ENCODE results near the gene ABHD16A.
A peak's percentile ranks its signal among the peaks of the same experiment; 100 is the strongest.

The ABHD16A gene

DNA sequence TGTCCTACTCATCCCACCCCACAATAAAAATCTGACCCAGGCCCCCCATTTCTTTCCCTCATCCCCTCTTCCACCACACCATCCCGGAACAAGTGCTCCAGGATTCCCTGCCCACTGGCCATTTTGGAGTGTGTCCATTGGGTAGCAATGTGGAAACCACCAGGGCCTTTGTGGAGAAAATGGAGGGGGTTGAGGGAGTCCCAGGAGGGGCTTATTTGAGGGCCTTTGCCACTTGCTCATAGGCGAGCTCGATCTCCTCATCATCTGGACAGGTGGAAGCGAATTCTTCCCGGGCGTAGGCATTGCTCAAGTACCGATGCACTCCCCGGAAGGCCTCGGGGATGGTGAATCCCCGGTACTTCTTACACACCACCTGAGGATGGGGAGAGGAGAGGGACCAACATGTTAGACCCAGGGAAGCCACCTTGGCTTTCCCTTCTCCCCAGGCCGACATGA, 27.5 kb upstream of the ABHD16A start:
- DNase-seq, result no peak

GRCh38 chr6:31729979-31730630, 27.0 kb upstream of the ABHD16A start:
- DNase-seq, result no peak

- peak; percentile 33 to 47 for DNase-seq
Measured at GRCh38 chr6:31729515-31729978, 26.4 kb upstream of the ABHD16A start.

DNA sequence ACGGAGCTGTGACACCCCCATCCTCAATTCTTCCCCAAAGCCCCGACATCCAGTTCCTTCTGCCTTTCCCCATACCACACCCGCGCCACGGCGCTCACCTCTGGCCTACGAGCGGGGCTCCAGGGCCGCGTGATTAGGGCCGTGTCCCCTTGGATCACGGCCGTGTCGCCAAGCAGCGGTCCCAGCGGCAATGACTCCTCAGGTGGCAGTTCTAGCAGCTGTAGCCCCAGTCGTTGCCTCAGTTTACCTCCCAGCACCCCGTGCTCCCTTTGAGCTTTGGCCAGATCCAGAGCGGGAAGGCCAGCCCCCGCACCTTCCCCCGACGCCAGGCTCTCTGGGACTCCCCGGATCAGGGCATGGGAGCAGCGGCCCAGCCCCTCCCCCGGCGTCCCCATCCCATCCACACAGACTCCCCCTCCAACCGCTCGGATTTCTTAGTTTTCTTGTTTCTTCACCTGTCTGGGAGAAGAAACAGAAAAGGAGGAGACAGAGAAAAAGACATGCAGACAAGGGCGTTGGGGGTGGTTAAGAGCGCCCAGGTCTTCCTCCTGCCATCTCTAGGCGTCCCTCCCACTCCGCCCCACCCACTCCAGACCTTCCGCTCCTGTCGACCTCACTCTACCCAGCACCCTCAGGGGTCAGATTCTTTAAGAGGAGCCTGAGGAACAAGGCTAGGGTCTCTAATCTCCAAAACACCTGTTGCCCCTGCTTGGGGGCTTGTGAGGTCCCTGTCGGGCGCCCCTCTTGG, 25.8 kb upstream of the ABHD16A start, which contains the start of gene DDAH2:
DDAH2 (minus strand) TSS at position 533 of the 748 bp plus-strand sequence; CDS start at position 395, 138 bp downstream.
- no peak for DNase-seq

GRCh38 chr6:31727717-31728671, 24.9 kb upstream of the ABHD16A start:
- DNase-seq, result no peak

DNA sequence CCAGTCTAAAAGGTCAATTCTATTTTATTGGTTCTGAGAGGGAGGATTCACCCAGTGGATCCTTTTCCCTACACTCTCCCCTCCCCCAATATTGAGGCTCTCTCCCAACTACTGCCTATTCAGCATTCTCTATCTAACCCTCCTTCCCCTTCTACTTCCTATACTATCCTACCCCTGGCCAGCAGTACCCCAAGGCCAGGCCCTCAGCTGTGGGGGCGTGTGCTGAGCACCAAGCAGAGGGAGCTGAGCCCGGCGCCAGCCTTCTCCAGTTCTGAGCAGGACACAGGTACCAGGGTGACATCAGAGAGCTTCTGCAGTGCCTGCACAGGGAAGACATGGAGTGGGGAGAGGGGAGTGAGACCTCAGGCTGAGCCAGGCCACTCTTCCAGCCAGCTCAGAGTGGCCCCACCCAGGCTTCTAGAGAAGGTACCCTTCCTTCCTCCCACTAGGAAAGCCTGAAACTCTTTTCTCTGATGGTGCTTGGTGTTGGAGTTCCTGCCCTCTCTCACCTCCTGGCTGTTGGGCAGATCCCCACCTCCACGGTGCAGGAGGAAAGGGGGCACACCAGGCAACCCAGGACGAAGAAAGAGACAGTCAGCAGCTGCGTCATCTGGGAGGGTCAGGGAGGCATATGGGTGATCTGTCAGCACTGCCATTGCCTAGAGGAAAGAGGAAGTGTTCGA, 24.1 kb upstream of the ABHD16A start:
- no peak for DNase-seq

- DNase-seq, result no peak
Measured at GRCh38 chr6:31725502-31726350, 22.6 kb upstream of the ABHD16A start.

DNA sequence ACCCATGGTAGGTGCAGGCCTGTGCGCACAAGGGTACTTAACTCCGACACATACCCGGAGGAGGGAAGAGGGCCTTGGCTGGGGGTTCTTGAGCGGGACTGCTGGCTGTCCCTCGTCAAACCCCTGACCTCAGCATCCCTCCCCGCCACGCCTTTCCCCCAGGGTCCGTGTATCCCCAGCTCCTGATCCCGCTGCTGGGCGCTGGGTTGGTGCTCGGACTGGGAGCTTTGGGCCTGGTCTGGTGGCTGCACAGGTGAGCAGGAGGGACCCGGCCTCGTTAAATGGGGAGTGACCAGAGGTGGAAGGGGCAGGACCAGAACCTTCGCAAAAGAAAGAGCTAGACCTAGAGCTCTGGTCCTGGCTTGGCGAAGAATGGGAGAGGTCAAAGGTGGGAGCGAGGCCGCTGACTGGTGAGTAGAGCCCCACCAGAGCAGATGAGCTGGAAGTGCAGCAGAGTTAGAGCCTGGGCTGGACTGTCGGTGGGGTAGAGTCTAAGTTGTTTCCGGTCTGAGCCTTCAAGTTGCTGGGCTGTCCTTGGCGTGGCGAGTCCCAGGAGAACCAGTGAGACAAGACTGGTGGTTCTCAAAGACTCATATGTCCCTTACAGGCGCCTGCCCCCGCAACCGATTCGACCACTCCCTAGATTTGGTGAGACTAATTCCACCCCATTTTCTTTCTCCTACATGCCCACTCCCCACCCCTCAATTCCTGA, 21.0 kb upstream of the ABHD16A start:
- no peak for DNase-seq

- no peak for DNase-seq
Measured at GRCh38 chr6:31723245-31723979, 20.3 kb upstream of the ABHD16A start, which contains the start of gene MPIG6B. TSS of gene MPIG6B (plus strand) at chr6:31723373. CDS start at chr6:31723384, 11 bp downstream.

GRCh38 chr6:31722173-31722572, 19.0 kb upstream of the ABHD16A start:
- no peak for DNase-seq

DNA sequence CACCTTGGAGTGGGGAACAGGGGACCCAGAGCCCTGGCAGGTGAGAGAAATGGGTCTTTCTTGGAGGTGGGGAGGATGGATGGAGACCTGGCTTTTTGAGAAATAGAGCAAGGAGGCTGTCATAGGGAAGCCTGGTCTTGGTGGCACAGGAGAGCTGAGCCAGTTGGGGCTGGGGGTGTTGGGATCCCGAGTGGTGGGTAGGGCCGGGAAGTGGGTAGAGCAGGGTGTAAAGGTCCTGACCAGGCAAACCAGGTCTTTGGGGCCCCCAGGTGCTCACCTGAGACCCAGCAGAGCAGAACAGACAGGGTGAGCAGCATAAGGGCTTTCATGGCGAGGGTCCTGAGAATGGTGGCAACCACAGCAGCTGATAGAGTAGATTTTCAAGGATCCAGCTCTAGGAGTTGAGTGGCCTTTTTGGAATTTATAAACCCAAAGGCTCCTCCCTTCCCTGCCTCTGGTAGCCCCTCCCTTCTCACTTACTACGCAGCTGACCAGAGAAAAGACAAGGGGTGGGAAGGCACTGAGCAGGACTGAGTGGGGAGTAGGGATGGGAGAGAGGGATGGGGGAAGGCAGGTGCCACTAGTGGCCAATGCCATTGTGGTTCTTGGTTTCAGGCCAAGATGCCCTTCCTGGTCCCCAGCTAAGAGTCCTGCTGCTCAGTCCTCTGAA, 18.4 kb upstream of the ABHD16A start, which contains the start of gene LY6G6C:
LY6G6C (minus strand) TSS at position 396 of the 670 bp plus-strand sequence; CDS start at position 329, 67 bp downstream.
- no peak for DNase-seq

GRCh38 chr6:31720196-31720770, 17.2 kb upstream of the ABHD16A start:
- no peak for DNase-seq

GRCh38 chr6:31719001-31719400, 15.9 kb upstream of the ABHD16A start:
- no peak for DNase-seq

DNA sequence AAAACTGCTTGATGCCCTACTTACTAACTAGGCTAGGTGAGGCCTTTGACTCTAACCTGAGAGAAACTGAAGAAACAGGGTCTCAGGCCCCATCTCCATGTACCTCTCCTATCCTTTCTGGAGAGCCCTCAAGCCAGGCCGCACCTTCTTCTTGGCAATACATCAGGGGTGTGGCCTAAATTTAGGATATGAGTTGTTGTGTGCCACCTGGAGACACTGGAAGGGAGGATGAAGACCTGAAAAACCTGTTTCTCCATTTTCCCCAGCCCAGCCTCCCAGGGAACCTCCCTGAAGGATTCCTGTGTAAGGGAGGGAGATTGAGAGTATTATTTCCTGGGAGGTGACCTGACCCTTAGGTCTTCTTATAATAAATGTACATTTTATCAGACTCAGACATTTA, 15.1 kb upstream of the ABHD16A start:
- no peak for DNase-seq

DNA sequence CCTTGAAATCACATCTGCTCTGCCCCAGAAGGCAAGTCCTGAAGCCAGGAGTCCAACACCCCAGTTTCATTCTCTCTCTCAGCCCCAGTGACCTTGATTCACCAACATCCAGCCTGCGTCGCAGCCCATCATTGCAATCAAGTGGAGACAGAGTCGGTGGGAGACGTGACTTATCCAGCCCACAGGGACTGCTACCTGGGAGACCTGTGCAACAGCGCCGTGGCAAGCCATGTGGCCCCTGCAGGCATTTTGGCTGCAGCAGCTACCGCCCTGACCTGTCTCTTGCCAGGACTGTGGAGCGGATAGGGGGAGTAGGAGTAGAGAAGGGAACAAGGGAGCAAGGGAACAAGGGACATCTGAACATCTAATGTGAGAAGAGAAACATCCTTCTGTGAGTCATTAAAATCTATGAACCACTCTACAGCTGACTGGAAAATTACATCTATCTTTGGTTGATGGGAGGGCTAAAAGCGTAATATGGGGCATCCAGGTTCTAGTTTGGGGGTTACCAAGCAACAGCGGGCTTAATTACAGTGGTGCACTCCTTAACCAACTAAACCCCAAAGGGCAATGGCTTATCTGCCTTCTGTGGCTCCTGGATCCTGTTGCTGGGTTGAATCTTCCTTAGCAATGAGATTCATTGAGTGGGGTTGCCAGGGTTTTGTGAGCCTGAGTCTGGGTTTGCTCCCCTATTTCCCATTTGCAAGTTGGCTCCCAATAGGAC, 14.5 kb upstream of the ABHD16A start:
- DNase-seq, result no peak

- no peak for DNase-seq
Measured at GRCh38 chr6:31715022-31715958, 12.2 kb upstream of the ABHD16A start, which contains the start of gene LY6G6D. TSS of gene LY6G6D (plus strand) at chr6:31715348. CDS start at chr6:31715356, 8 bp downstream.

Measured in SHP77 (cell line).